ENCODE results near the gene OSCP1. TPM values are rescaled to one million over a fixed set of nuclear protein-coding genes. Genes with fewer than 3 reads are reported as not detected.

Gene OSCP1
- total RNA-seq, 1 experiment from 2014 or later: 5.5 TPM

DNA sequence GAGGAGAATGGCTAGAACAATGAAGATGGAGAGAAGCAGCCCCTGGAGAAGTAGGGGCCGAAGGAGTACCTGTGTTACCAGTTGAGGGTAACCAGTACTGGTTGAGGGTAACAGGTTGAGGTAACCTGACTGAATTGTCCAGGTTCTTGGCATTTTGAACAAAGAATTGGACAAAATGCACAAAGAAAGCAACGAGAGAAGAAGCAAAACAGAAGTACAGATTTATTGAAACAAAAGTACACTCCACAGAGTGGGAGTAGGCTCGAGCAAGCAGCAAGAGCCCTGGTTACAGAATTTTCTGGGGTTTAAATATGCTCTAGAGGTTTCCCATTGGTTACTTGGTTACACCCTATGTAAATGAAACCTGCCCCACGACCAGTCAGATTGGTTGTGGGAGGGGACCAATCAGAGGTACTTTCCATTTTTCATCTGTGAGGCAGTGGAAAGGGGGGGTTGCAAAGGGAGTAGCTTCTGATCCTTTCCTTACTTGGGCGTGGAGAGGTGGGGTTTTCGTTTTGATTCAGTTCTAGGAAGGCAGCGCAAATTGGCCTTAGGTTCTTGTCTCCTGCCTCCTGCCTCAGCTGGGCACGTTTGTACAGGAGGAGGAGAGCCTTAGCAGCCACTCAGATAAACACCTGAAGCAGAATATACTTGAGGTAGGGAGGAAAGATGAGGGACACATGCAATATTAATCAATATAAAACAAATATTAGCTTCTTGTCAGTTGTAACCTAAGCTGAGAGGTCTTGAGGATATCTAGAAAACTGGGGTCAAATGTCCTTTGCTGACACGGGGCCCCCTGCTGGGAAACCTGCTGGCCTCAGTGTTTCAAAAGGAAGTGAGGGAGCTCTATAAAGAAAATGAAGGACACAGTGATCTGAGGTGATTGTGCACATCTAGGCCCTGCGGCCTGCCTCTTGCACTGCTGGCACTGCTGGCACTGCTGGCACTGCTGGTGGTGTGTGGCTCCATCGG is 38.3 kb downstream of the OSCP1 start:
- no peak for TF ChIP-seq CTCF (IDR thresholded peaks at IDR 0.05)
- no peak for TF ChIP-seq TCF7L2 (IDR thresholded peaks at IDR 0.05; ENCODE audit: low read depth, low read length)
- TF ChIP-seq REST (IDR thresholded peaks at IDR 0.05; ENCODE audit: insufficient read depth in 1 of 2, low read depth in 2 of 2, low read length in 1 of 2): no peak
- no peak for TF ChIP-seq POLR2AphosphoS5 (IDR thresholded peaks at IDR 0.05; ENCODE audit: low read depth, low read length)
- TF ChIP-seq SIN3A (IDR thresholded peaks at IDR 0.05; ENCODE audit: borderline replicate concordance, insufficient read depth, low read depth, low read length): no peak
- Histone ChIP-seq H3K27ac (ENCODE audit: low read length) (no peak overlapping the region), H3K27me3 (ENCODE audit: control insufficient read depth, insufficient read depth, low read length) (no peaks in the 10 kb centered on the region), H3K9me3 (ENCODE audit: control insufficient read depth, insufficient read depth, low read depth, low read length) (no peaks in the 10 kb centered on the region), H3K4me1 (ENCODE audit: control insufficient read depth, insufficient read depth, low read length) (no peaks in the 10 kb centered on the region), H3K4me3 (ENCODE audit: low read depth in 2 of 2, low read length in 2 of 2) (no peak overlapping the region), H3K36me3 (ENCODE audit: control insufficient read depth, insufficient read depth, low read length) (no peaks in the 10 kb centered on the region)
- DNase-seq (ENCODE audit: low read depth, low spot score) (no peak), ATAC-seq (no peak)
- POLR2A ChIA-PET: interaction anchor here (0.5 to 0.6 kb wide), 2 partner anchors 20 to 265 kb away, joined by 7 to 13 read pairs; no protein-coding TSS in a partner anchor
- intact Hi-C loops (cut with micrococcal nuclease; ENCODE audit: unreplicated experiment): no loop called here
- CTCF ChIA-PET: no interaction called here
- in situ Hi-C loops (cut with HindIII; ENCODE audit: low pct_unique_long_range_greater_than_20kb, low sequenced_read_pairs): no loop called here
- BruUV-seq (replicated peaks): no TSS peak

- CTCF ChIA-PET: interaction anchor here (0.7 to 0.8 kb wide), 2 partner anchors 13 to 86 kb away, joined by 4 to 6 read pairs; no protein-coding TSS in a partner anchor
- ATAC-seq: peak; percentile 76
- Histone ChIP-seq H3K4me1 (ENCODE audit: control insufficient read depth, insufficient read depth, low read length) (no peaks in the 10 kb centered on the region), H3K4me3 (ENCODE audit: low read depth in 2 of 2, low read length in 2 of 2) (no peak overlapping the region), H3K27ac (ENCODE audit: low read length) (no peak overlapping the region), H3K27me3 (ENCODE audit: control insufficient read depth, insufficient read depth, low read length) (no peaks in the 10 kb centered on the region), H3K36me3 (ENCODE audit: control insufficient read depth, insufficient read depth, low read length) (no peaks in the 10 kb centered on the region), H3K9me3 (ENCODE audit: control insufficient read depth, insufficient read depth, low read depth, low read length) (no peaks in the 10 kb centered on the region)
- DNase-seq (ENCODE audit: low read depth, low spot score): no peak
- no TSS peak for BruUV-seq (replicated peaks)
- no peak for TF ChIP-seq REST (IDR thresholded peaks at IDR 0.05; ENCODE audit: insufficient read depth in 1 of 2, low read depth in 2 of 2, low read length in 1 of 2)
- no peak for TF ChIP-seq POLR2AphosphoS5 (IDR thresholded peaks at IDR 0.05; ENCODE audit: low read depth, low read length)
- TF ChIP-seq SIN3A (IDR thresholded peaks at IDR 0.05; ENCODE audit: borderline replicate concordance, insufficient read depth, low read depth, low read length): no peak
- no peak for TF ChIP-seq TCF7L2 (IDR thresholded peaks at IDR 0.05; ENCODE audit: low read depth, low read length)
- no peak for TF ChIP-seq CTCF (IDR thresholded peaks at IDR 0.05)
- in situ Hi-C loops (cut with HindIII; ENCODE audit: low pct_unique_long_range_greater_than_20kb, low sequenced_read_pairs): no loop called here
- POLR2A ChIA-PET: interaction anchor here (0.5 kb wide), 1 partner anchor 216 kb away, joined by 3 read pairs; no protein-coding TSS in a partner anchor
- intact Hi-C loops (cut with micrococcal nuclease; ENCODE audit: unreplicated experiment): no loop called here
These were observed 41.8 kb downstream of the OSCP1 start for GRCh38 chr1:36408479-36408878.
